Measurements from ENCODE around the gene ESPL1. TPM values are rescaled to one million over a fixed set of nuclear protein-coding genes. Genes with fewer than 3 reads are reported as not detected.

The ESPL1 gene
- total RNA-seq, 1 donor from 2014 or later = 4.8 TPM

DNA sequence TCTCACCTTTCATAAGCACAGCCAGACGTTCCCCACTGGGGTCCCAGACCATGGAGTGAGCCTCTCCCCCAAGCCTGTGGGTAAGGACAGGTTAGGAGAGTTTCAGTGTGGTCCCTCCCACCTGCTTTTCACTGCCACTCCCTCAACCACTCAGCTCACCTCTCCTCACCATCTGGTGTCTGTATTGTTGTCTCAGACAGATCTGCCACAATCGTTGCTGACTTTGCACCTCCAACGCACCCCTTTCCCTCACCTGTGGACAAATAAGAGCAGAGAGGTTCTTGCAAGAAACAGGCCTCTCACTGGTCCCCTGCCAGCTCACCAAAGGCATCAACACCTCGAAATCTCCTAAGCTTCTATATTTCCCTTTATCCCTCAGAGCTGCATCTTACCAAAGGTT lies 40.2 kb downstream of the ESPL1 start:
- H3K36me3 Mint-ChIP-seq (ENCODE audit: low read depth) = peaks cover 21% of the 10 kb centered on the region
- TF ChIP-seq CTCF (IDR thresholded peaks at IDR 0.05) = no peak
- no peaks in the 10 kb centered on the region for H3K9me3 Mint-ChIP-seq (ENCODE audit: low read depth)
- H3K27ac Mint-ChIP-seq (ENCODE audit: unreplicated experiment) = no peak overlapping the region
- DNase-seq (ENCODE audit: low spot score) = no peak
- no peak overlapping the region for H3K4me3 Mint-ChIP-seq (ENCODE audit: unreplicated experiment)
- no peaks in the 10 kb centered on the region for H3K4me1 Mint-ChIP-seq (ENCODE audit: low read depth)
- H3K27me3 Mint-ChIP-seq (ENCODE audit: low read depth) = no peaks in the 10 kb centered on the region

- Mint-ChIP-seq H3K27me3 (ENCODE audit: low read depth) (no peaks in the 10 kb centered on the region), H3K4me3 (ENCODE audit: unreplicated experiment) (no peak overlapping the region), H3K36me3 (ENCODE audit: low read depth) (peaks cover 17% of the 10 kb centered on the region)
Observed at GRCh38 chr12:53313996-53314395, 45.9 kb downstream of the ESPL1 start.

GRCh38 chr12:53320352-53321195 lies 52.5 kb downstream of the ESPL1 start:
- no peak for TF ChIP-seq CTCF (IDR thresholded peaks at IDR 0.05)
- H3K4me3 Mint-ChIP-seq (ENCODE audit: unreplicated experiment) = peak overlapping the region; percentile 94
- peaks cover 7% of the 10 kb centered on the region for H3K36me3 Mint-ChIP-seq (ENCODE audit: low read depth)
- peaks cover 33% of the 10 kb centered on the region for H3K4me1 Mint-ChIP-seq (ENCODE audit: low read depth)
- no peak for DNase-seq (ENCODE audit: low spot score)
- peak overlapping the region; percentile 99 for H3K27ac Mint-ChIP-seq (ENCODE audit: unreplicated experiment)
- H3K9me3 Mint-ChIP-seq (ENCODE audit: low read depth) = no peaks in the 10 kb centered on the region
- no peaks in the 10 kb centered on the region for H3K27me3 Mint-ChIP-seq (ENCODE audit: low read depth)

More at GRCh38 chr12:53313996-53314395, 45.9 kb downstream of the ESPL1 start:
- TF ChIP-seq CTCF (IDR thresholded peaks at IDR 0.05) = no peak
- Mint-ChIP-seq H3K9me3 (ENCODE audit: low read depth) (no peaks in the 10 kb centered on the region), H3K4me1 (ENCODE audit: low read depth) (peaks cover 4% of the 10 kb centered on the region), H3K27ac (ENCODE audit: unreplicated experiment) (no peak overlapping the region)
- no peak for DNase-seq (ENCODE audit: low spot score)

DNA sequence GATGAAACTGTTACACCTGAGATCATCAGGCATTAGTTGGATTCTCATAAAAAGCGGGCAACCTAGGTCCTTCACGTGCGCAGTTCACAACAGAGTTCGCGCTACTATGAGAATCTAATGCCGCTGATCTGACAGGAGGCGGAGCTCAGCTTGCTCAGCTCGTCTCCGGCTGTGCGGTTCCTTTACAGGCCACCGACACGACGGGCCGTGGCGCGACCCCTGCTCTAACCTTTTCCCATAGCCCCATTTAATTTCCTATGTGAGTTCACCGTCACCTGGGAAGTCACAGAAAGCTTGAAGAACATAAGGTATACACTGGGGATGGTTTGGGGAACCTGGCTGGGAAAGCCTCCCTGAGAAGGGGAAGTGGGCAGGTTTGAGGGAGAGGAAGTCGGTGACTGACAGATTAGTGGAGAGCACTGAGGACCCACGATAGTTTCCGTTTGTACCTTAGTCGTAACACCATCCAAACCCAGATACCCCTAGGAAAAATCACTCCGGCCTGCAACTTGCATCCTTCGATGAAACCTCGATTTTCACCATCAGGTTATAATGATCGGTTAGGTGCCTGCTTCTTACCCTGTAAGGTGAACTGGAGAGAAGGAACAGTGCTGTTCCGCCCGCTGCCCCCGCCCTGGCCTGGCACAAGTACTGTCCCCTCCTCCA lies 56.1 kb downstream of the ESPL1 start:
- TF ChIP-seq CTCF (IDR thresholded peaks at IDR 0.05) = no peak
- Mint-ChIP-seq H3K4me3 (ENCODE audit: unreplicated experiment) (peak overlapping the region; percentile 71), H3K36me3 (ENCODE audit: low read depth) (no peaks in the 10 kb centered on the region), H3K4me1 (ENCODE audit: low read depth) (peaks cover 33% of the 10 kb centered on the region), H3K9me3 (ENCODE audit: low read depth) (no peaks in the 10 kb centered on the region), H3K27me3 (ENCODE audit: low read depth) (no peaks in the 10 kb centered on the region), H3K27ac (ENCODE audit: unreplicated experiment) (peak overlapping the region; percentile 78)
- DNase-seq (ENCODE audit: low spot score) = no peak

DNA sequence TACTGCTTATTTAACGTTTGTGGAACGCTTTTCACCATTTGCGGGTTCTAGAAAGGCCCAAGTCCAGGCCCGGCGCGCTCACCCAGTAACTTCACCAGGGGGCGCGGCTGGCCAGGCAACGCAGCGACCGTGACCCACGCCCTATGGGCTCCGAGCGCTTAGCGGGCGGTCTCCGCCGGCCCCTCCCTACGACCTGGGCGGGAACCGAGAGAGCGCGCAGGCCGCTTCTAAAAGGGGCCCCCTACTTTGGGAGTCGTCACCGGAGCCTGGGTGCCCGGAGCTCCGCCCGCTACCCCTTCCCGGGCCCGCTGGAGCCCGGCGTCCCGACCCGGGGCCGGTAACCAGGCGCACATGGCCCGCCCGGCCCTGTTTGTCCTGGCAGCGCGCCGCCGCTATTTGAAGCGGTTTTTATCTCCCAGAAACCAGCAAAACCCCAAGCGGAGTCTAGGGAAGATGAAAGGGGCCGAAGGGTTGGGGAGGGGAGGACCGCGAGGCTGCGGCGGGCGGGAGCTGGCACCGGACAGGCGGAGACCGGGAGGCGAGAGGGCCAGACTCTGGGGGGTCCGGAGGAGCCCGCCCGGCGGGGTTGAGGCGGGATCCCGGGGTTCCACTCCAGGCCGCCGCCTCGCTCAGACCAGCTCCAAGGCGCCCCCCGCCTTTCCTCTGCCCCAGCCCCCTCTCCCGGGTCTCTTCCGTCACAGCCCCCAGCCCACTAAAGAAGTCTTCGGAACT lies 56.8 kb downstream of the ESPL1 start:
- Mint-ChIP-seq H3K27ac (ENCODE audit: unreplicated experiment) (peak overlapping the region; percentile 78), H3K27me3 (ENCODE audit: low read depth) (no peaks in the 10 kb centered on the region), H3K36me3 (ENCODE audit: low read depth) (no peaks in the 10 kb centered on the region), H3K4me3 (ENCODE audit: unreplicated experiment) (peak overlapping the region; percentile 71), H3K9me3 (ENCODE audit: low read depth) (no peaks in the 10 kb centered on the region), H3K4me1 (ENCODE audit: low read depth) (peaks cover 31% of the 10 kb centered on the region)
- no peak for DNase-seq (ENCODE audit: low spot score)
- TF ChIP-seq CTCF (IDR thresholded peaks at IDR 0.05) = peak; percentile 90
